ENCODE results near the gene CMTM4. TPM values are rescaled to one million over a fixed set of nuclear protein-coding genes. Genes with fewer than 3 reads are reported as not detected.

CMTM4 gene
- total and polyA plus RNA-seq, 2 experiments from 2014 or later, result 14.1 to 77.0 TPM

DNA sequence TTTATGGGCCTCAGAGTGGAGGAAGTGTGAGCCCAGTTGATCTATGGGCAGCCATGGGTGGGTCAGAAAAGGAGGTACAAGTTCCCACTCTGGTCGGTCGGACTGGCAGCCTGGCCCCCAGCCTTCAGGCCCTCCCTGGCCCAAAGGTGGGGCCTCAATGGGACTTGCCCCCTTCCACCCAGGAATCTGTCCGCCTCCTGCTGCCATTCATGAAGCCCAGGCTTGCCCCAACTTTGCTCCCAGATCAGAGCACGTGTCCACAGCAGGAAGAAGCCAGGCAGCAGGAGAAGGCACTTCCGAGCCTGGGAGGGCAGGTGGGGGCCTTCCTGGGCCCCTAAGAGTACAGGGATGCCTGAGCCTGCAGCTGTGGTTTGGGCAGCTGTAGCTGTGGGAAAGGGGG lies 95.1 kb downstream of the CMTM4 start:
- no peak for ATAC-seq
- H3K9me2 ChIP-seq (ENCODE audit: insufficient read depth), result no peaks in the 10 kb centered on the region
- no peaks in the 10 kb centered on the region for H4K20me1 ChIP-seq (replicated peaks; ENCODE audit: insufficient read depth)

More for the DNA sequence above, 95.1 kb downstream of the CMTM4 start:
- Histone ChIP-seq H3F3A (replicated peaks; ENCODE audit: low read depth) (no peaks in the 10 kb centered on the region), H3K4me2 (no peak overlapping the region), H2AFZ (no peak overlapping the region), H3K27ac (ENCODE audit: low read depth) (no peak overlapping the region), H3K27me3 (ENCODE audit: insufficient read depth) (peaks cover 7% of the 10 kb centered on the region), H3K79me2 (replicated peaks; ENCODE audit: insufficient read depth) (0 out of 2 replicates have a peak, but pooled peaks cover 4% of the 10 kb centered on the region), H3K4me3 (no peak overlapping the region), H3K36me3 (ENCODE audit: insufficient read depth) (no peaks in the 10 kb centered on the region), H3K4me1 (ENCODE audit: insufficient read depth) (peaks cover 3% of the 10 kb centered on the region)
- Mint-ChIP-seq H3K36me3 (ENCODE audit: low read depth) (peaks cover 9% of the 10 kb centered on the region; the same call in 2 of the 3 replicates), H3K4me3 (no peak overlapping the region), H3K27ac (no peak overlapping the region), H3K27me3 (ENCODE audit: insufficient read depth, low read depth, poor library complexity) (peaks cover 18% of the 10 kb centered on the region), H3K4me1 (peaks cover 15% of the 10 kb centered on the region), H3K9me3 (peaks cover 10% of the 10 kb centered on the region)
- TF ChIP-seq POLR2AphosphoS5 (IDR thresholded peaks at IDR 0.05; ENCODE audit: low read depth) (no peak), EZH2phosphoT487 (IDR thresholded peaks at IDR 0.05; ENCODE audit: unreplicated experiment) (no peak), CREB1 (CRISPR knock-in tag; IDR thresholded peaks at IDR 0.05; ENCODE audit: low read depth) (no peak), ZNF331 (CRISPR knock-in tag; IDR thresholded peaks at IDR 0.05; ENCODE audit: low read depth) (no peak), ZNF114 (CRISPR knock-in tag; IDR thresholded peaks at IDR 0.05) (no peak), EZH2 (IDR thresholded peaks at IDR 0.05; ENCODE audit: low read depth, unreplicated experiment) (no peak), ZNF462 (CRISPR knock-in tag; IDR thresholded peaks at IDR 0.05) (no peak), NANOG (IDR thresholded peaks at IDR 0.05; ENCODE audit: borderline replicate concordance) (no peak), JUNB (IDR thresholded peaks at IDR 0.05; ENCODE audit: unreplicated experiment) (no peak), CTCF (conservative IDR thresholded peaks at IDR 0.05; ENCODE audit: low read depth in 2 of 2) (no peak), ETS1 (IDR thresholded peaks at IDR 0.05) (no peak), STAT1 (IDR thresholded peaks at IDR 0.05; ENCODE audit: unreplicated experiment) (no peak)
- TF ChIP-seq, protein P1, sequence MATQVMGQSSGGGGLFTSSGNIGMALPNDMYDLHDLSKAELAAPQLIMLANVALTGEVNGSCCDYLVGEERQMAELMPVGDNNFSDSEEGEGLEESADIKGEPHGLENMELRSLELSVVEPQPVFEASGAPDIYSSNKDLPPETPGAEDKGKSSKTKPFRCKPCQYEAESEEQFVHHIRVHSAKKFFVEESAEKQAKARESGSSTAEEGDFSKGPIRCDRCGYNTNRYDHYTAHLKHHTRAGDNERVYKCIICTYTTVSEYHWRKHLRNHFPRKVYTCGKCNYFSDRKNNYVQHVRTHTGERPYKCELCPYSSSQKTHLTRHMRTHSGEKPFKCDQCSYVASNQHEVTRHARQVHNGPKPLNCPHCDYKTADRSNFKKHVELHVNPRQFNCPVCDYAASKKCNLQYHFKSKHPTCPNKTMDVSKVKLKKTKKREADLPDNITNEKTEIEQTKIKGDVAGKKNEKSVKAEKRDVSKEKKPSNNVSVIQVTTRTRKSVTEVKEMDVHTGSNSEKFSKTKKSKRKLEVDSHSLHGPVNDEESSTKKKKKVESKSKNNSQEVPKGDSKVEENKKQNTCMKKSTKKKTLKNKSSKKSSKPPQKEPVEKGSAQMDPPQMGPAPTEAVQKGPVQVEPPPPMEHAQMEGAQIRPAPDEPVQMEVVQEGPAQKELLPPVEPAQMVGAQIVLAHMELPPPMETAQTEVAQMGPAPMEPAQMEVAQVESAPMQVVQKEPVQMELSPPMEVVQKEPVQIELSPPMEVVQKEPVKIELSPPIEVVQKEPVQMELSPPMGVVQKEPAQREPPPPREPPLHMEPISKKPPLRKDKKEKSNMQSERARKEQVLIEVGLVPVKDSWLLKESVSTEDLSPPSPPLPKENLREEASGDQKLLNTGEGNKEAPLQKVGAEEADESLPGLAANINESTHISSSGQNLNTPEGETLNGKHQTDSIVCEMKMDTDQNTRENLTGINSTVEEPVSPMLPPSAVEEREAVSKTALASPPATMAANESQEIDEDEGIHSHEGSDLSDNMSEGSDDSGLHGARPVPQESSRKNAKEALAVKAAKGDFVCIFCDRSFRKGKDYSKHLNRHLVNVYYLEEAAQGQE (IDR thresholded peaks at IDR 0.05; ENCODE audit: unreplicated experiment), result no peak
- DNase-seq (ENCODE audit: low spot score), result no peak

Measured in GM23338 (cell line).